Motor neuron (in vitro differentiated cells): ENCODE results near the gene GFAP. TPM values are rescaled to one million over a fixed set of nuclear protein-coding genes. Genes with fewer than 3 reads are reported as not detected.

Experiments used
- ATAC-seq, 8 experiments: fragments of 200-7000 bp; cut with Tn5 transposase; replicated peaks in 6 of 8; 2 replicates each; pipeline ENCODE4 v1.8.0; 2021; ENCODE audit warnings: mild to moderate bottlenecking in 8 of 8, moderate library complexity in 8 of 8
- H3K27ac ChIP-seq, 2 donors: fragments of 250-450 bp; sonication (Bioruptor Pico); 2 replicates each; pipeline ENCODE4 v1.9.0; 2021; ENCODE audit warnings: antibody characterized with exemption in 2 of 2, mild to moderate bottlenecking in 2 of 2, moderate library complexity in 1 of 2
- H3K4me1 ChIP-seq, 2 donors: fragments of 250-450 bp; sonication (Bioruptor Pico); replicated peaks in 1 of 2; 2 replicates each; pipeline ENCODE4 v1.6.1; 2021; ENCODE audit warnings: antibody characterized with exemption in 2 of 2, mild to moderate bottlenecking in 2 of 2, moderate library complexity in 1 of 2
- H3K4me3 ChIP-seq, 5 donors: fragments of 250-450 bp; sonication (Bioruptor Pico); 2 replicates each; pipeline ENCODE4 v1.9.0; 2021; ENCODE audit warnings: antibody characterized with exemption in 5 of 5, mild to moderate bottlenecking in 5 of 5, moderate library complexity in 4 of 5
- WGBS, 10 experiments: fragments of 450-650 bp; shearing (Covaris generic); methylation state at CpG; one replicate each; pipeline ENCODE4 v1.0.0; 2022; 5-methylcytosine and 5-hydroxymethylcytosine counted together
- in situ Hi-C, 9 experiments: fragments of 400-800 bp; cut with MboI; loops; one replicate each; pipeline ENCODE4 v1.15.0; 2021; ENCODE audit warnings: low sequenced_read_pairs in 9 of 9, low pct_unique_long_range_greater_than_20kb in 2 of 9; ENCODE audit not compliant: unreplicated experiment in 9 of 9
- total RNA-seq, 8 experiments: library from RNA; unstranded; fragments of 300-600 nt; gene quantifications; 2 replicates each; pipeline versions ENCODE4 v1.2.3 to v1.2.4, GENCODE V29; 2022

The GFAP gene
- total RNA-seq, 8 experiments from 2014 or later: 0.92 to 2,179 (median 1.8) TPM

DNA sequence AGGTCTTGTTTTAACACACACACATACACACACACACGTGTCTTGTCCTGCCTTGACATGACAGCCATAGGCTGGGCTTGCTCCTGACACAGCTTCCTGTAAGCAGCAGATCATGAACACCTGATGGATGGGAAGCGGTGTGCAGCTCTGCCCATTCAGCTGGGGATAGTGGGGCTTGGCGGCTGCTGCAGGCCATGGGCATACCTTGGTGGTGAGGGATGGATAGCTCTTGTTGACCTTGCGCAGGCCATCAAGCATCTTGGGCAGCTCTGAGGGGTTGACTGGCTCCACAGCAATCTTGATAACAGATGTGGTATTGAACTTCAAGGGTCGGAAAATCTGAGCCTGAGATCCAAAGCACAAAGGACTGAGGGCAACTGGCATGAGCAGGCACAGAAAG is 55.6 kb downstream of the GFAP start:
- no peak for ATAC-seq
- WGBS, 10 experiments: 83 to 100% (median 100%) methylated on average over 1 of the region's 5 CpGs; no CpG with 5 or more reads in 4 of the 10 experiments
- in situ Hi-C loops: loop anchor here in 4 of 9 experiments (10.0 to 25.0 kb wide), 2 partner anchors 85 to 97 kb away; partner anchors contain the start of gene ADAM11 (in 1 of the 4)
- no peak overlapping the region for H3K4me3 ChIP-seq
- no peaks in the 10 kb centered on the region for H3K4me1 ChIP-seq
- H3K27ac ChIP-seq: no peak overlapping the region

DNA sequence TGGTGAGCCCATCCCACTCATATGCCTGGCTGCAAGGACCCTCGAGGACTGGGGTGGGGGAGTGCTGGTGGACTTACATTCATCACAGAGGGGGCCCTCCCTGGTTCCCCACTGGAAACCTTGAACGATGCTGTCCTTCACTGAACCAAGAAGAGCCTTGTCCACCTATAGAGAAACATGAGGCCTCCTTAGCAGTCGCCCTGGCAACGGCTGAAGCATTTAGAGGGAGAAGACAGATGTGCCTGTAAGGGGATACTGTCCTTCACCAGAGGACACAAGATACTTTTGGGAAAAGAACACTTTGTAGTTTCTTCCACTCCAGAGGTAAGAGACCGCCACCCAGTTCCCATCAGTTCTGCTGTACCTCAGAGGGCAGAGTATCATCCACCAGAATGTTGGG is 61.1 kb downstream of the GFAP start:
- 97 to 100% (median 100%) methylated on average over 1 to 3 of the region's 5 CpGs; no CpG with 5 or more reads in 6 of the 10 experiments for WGBS, 10 experiments
- in situ Hi-C loops: loop anchor here in 1 of 9 experiments (25.0 kb wide), 1 partner anchor 92 kb away; the partner anchor contains the start of gene ADAM11
- no peak for ATAC-seq
- no peaks in the 10 kb centered on the region for H3K4me1 ChIP-seq
- no peak overlapping the region for H3K4me3 ChIP-seq
- no peak overlapping the region for H3K27ac ChIP-seq

Other genes starting within 250 kb of the GFAP start
- 10 to 100 TPM; 25.6 to 40.7 (median 31.5) TPM for gene CCDC43, start 225.7 kb downstream of the GFAP start, total RNA-seq
- 10 to 100 TPM in 3 of 8 experiments, 1 to 10 TPM in 5; 2.8 to 20.0 (median 6.1) TPM for gene DBF4B, start 206.8 kb downstream of the GFAP start, total RNA-seq
- 10 to 100 TPM in 1 of 8 experiments, 1 to 10 TPM in 5, under 1 TPM in 2; 0.15 to 10.1 (median 4.3) TPM for gene ADAM11, start 156.5 kb downstream of the GFAP start, total RNA-seq
- 10 to 100 TPM in 2 of 8 experiments, 1 to 10 TPM in 6; 1.4 to 43.0 (median 9.0) TPM for gene GJC1, start 85.2 kb downstream of the GFAP start, total RNA-seq
- 1 to 10 TPM in 1 of 8 experiments, under 1 TPM in 3, not detected in 4; 0.63 to 1.1 (median 0.93) TPM for gene HIGD1B, start 67.6 kb downstream of the GFAP start, total RNA-seq
- 100 to 1,000 TPM in 2 of 8 experiments, 10 to 100 TPM in 6; 31.6 to 155 (median 63.5) TPM for gene EFTUD2, start 16.1 kb downstream of the GFAP start, total RNA-seq
- 10 to 100 TPM in 3 of 8 experiments, under 1 TPM in 5; 0.20 to 17.8 (median 0.80) TPM for gene KIF18B, start 32.3 kb upstream of the GFAP start, total RNA-seq
- gene C1QL1, start 52.8 kb upstream of the GFAP start, total RNA-seq: 100 to 1,000 TPM in 1 of 8 experiments, 1 to 10 TPM in 4, under 1 TPM in 1, not detected in 2; 0.35 to 116 (median 3.3) TPM
- gene DCAKD, start 136.1 kb upstream of the GFAP start, total RNA-seq: 100 to 1,000 TPM in 1 of 8 experiments, 10 to 100 TPM in 7; 15.5 to 109 (median 46.5) TPM
- 100 to 1,000 TPM in 2 of 8 experiments, 10 to 100 TPM in 6; 38.3 to 140 (median 67.8) TPM for gene NMT1, start 145.8 kb upstream of the GFAP start, total RNA-seq
- 10 to 100 TPM in 4 of 8 experiments, 1 to 10 TPM in 4; 2.0 to 40.1 (median 10.0) TPM for gene PLCD3, start 217.0 kb upstream of the GFAP start, total RNA-seq
- 10 to 100 TPM in 3 of 8 experiments, 1 to 10 TPM in 5; 1.5 to 16.1 (median 6.4) TPM for gene ACBD4, start 220.2 kb upstream of the GFAP start, total RNA-seq
- gene HEXIM1, start 233.0 kb upstream of the GFAP start, total RNA-seq: 10 to 100 TPM; 10.6 to 49.8 (median 23.0) TPM
- 10 to 100 TPM in 4 of 8 experiments, 1 to 10 TPM in 4; 7.6 to 14.1 (median 9.9) TPM for gene HEXIM2, start 246.4 kb upstream of the GFAP start, total RNA-seq